Measurements from ENCODE around the gene CACNB3.
"Not testable (repeated sequence)": the region's sequence is repeated elsewhere in the genome, so short reads cannot be mapped to it uniquely, and the experiment has no call there.

The CACNB3 gene

DNA sequence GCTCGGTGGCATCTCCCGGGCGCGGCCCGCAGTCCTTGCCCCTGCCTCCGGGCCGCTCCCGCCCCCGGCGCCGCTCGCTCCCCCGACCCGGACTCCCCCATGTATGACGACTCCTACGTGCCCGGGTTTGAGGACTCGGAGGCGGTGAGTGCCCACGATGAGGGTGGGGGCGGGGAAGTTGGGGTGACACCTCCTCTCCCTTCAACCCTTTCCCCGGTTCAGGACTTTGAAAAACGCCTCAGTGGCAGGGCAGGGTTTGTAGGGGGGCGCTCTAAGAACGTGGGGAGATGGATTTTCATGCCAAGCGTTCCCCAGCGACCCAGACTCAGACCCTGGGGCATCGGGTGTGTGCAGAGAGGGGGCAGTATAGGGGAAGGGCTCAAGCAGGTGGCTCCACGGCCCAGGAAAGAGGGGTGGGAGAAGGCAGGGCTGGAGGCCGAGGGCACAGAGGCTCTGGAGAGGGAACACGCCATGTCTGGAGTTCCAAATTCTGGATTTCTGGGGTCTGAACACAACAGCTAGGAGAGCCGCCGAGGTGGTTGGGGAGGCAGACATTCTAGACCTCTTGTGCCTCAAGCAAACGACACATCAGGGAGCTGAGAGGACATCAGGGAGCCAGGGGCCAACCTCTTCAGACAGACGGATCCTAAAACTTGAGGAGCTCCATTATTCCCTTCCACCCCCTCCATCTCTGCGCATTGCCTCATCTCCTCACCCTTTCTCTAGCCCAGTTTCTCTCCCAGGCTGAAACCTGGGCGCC is 715 bp downstream of the CACNB3 start:
- no peak for DNase-seq (ENCODE audit: low spot score)

DNA sequence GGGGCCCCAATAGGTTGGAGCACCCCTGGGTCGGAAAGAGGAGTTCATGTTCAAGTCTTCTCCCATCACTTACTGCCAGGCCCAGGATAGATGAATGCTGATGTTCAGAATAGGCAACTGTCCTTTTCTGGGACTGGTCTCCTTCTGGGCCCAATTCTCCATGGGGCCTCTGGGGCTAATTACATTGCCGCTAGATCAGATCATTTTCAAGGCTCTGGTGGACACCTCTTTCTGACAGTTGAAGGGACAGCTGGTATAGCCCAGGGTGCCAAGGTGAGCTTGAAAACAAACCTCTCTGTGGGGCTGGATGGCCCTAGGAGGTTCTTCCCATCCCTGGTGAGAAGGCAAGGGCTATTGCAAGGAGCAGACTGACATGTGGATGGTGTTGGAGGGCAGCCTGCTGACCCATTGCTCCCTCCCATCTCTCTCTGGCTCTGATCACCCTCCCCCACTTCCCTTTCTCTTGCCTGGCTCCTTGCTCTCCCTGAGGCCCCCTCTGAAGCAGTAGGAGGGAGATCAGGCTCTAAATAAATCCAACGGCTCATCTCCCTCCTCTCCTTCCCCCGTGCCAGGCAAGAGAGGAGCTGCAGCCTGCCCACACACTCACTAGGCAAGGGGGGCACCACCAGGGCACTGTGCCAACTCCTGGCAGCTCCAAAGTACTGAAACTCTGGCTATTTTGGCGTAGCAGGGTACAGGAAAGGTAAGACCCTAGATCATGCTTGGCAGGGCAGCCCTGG is 1.9 kb downstream of the CACNB3 start:
- no peak for DNase-seq (ENCODE audit: low spot score)

DNA sequence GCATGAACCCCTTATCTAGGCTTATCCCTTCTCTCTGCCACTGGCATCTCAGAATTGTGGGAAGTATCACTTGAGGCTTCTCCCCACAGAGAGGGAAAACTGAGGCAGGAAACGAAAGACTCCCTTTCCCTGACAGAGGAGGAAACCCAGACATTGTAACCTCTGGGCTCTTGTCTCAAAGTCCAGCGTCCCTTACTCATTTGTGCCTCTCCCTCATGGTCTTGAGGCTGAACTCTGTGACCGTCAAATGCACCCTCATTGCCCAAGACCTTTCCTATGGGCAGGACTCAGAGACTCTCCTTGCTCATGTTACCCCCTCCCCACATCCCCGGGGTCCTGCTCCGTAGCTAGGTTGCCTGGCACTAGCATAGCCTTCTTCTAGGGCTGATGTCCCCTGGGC is 3.8 kb downstream of the CACNB3 start:
- no peak for DNase-seq (ENCODE audit: low spot score)

DNA sequence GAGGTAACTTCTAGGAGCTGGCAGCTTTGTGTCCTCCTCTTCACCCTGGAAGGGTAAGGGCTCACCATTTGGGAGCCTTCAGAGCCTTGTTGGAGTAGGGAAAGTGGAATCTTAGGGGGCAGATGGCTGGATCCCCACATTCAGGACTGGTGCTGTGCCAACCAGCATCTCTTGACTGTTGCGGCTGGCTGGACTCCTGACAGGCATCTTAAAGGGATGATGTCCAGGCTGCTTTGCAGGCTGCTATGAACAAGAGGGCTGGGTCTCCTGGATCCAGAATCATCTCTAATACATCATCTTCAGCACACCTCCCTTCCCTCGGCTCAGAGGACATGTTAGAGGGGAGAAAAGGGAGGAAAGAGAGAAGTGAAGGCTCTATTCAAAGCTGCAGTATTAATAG is 4.4 kb downstream of the CACNB3 start:
- no peak for DNase-seq (ENCODE audit: low spot score)

DNA sequence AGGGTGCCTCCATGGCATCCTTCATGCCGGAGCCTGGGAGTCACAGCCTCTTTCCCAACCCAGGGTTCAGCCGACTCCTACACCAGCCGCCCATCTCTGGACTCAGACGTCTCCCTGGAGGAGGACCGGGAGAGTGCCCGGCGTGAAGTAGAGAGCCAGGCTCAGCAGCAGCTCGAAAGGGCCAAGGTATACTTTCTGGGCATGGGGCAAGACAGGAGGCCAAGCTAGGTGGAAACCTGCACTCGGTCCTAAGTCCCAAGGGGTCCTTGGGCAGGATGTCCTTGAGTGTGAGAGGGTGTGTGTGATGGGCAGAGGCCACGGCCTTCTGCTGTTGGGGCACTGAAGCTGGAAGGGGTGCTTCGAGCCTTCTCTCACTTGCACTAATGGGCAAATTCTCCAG is 5.0 kb downstream of the CACNB3 start:
- DNase-seq (ENCODE audit: low spot score) = no peak

DNA sequence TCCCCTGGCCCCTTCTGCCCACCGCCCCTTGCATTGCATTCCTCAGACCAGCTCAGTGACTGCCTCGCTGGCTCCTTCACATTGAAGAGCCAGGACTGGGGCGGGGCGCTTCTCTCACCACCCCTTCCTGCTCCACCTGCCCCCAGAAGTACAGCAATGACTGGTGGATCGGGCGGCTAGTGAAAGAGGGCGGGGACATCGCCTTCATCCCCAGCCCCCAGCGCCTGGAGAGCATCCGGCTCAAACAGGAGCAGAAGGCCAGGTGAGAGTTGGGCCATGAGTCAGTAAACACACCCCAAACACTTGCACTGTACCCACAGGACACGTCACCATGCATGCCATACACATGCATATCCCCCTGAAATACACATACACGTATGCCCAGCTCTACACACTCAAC is 5.8 kb downstream of the CACNB3 start:
- DNase-seq (ENCODE audit: low spot score) = no peak

DNA sequence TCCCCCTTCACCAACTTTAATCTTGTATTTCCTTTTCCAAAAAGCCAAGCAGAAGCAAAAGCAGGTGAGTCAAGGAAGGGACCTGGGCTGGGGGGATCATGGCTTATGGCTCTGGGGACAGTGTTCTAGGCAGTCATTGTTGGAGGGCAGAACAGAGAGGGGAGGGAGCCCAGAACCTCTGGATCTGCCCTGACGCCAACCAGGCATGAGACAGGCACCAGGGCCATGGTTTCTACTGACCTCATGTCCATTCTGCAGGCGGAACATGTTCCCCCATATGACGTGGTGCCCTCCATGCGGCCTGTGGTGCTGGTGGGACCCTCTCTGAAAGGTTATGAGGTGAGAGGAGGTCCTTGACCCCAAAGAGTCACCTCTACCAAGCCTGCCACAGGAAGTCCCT is 6.6 kb downstream of the CACNB3 start:
- DNase-seq (ENCODE audit: low spot score) = no peak

DNA sequence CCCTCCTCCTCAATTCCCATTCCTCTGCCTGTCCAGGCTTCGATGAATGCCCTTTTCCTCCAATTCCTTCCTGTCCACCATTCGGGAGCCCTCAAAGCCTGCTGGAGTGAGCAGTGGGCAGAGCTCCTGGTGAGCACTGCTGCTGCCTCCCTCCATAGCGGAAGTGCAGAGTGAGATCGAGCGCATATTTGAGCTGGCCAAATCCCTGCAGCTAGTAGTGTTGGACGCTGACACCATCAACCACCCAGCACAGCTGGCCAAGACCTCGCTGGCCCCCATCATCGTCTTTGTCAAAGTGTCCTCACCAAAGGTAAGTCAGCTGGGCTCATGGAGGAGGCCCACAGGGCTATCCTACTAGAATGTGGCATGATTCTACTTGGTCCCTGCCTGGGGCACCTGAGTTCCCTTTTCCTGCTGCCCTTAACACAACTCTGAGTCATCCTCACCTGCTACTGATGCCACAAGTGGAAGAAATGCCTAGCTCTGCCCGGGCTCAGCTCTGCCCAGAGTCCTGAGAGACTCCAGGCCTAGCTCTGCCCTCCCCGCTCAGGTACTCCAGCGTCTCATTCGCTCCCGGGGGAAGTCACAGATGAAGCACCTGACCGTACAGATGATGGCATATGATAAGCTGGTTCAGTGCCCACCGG is 8.0 kb downstream of the CACNB3 start:
- no peak for DNase-seq (ENCODE audit: low spot score)

DNA sequence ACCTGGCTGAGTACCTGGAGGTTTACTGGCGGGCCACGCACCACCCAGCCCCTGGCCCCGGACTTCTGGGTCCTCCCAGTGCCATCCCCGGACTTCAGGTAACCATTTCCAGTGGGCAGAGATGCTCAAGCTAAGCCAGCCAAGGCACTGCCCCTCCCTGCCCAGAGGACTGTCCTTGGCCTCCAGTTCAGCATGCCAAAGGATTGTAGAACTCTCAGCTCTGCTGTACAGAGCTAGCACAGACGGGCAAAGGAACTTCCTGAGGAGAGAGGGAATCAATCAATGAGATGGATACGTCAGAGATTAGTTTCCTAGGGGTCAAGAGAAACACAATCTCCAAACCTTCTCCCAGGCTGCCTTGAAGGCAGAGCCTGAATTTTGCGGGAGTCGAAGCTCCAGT is 8.7 kb downstream of the CACNB3 start:
- no peak for DNase-seq (ENCODE audit: low spot score)

DNA sequence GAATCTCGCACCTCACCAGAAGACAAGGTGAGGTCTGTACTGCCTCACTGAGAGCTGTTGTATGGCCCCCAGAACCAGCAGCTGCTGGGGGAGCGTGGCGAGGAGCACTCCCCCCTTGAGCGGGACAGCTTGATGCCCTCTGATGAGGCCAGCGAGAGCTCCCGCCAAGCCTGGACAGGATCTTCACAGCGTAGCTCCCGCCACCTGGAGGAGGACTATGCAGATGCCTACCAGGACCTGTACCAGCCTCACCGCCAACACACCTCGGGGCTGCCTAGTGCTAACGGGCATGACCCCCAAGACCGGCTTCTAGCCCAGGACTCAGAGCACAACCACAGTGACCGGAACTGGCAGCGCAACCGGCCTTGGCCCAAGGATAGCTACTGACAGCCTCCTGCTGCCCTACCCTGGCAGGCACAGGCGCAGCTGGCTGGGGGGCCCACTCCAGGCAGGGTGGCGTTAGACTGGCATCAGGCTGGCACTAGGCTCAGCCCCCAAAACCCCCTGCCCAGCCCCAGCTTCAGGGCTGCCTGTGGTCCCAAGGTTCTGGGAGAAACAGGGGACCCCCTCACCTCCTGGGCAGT is 9.3 kb downstream of the CACNB3 start:
- DNase-seq (ENCODE audit: low spot score) = no peak

DNA sequence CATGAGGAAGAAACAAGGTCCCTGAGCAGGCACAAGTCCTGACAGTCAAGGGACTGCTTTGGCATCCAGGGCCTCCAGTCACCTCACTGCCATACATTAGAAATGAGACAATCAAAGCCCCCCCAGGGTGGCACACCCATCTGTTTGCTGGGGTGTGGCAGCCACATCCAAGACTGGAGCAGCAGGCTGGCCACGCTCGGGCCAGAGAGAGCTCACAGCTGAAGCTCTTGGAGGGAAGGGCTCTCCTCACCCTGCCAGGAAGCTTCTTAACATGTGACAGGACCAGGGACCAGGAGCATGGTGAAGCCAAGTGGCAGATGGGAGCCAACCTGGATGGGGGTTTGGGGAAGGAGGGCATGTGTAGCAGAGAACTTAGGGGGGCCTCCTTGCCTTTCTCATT is 10.0 kb downstream of the CACNB3 start:
- no peak for DNase-seq (ENCODE audit: low spot score)

DNA sequence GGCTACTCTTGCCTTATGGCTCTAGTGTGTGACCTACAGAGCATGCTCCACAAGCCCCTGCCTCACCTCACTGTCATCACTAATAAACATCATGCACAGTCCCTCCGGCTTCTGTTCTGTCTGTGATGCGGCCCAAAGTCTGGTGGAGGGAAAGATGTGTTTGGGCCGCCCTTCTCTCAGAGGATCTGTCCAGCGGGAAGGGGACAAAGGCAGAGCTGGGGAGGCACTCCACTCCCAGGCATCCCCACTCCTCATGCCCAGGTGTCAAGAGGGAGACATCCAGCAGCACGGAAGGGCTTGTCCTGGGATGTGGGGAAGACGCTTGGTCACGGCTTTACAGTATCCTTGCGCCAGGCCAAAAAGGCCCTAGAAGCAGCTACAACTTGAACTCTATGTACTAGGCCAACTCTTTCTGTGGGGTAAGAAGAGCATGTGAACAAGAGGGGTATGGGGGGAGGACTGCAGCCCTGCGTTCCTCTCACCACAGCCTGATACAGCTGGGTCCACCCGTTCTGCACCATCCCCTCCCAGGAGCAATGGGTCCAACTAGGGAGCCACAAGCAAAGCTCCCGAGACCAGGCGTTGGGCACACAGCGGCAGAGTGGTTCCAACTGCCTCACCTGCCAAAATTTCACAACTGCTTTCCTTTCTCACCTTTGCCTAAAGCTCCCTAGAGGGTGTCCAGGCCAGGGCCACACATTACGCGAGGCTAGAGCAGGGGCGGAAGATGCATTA is 10.7 kb downstream of the CACNB3 start:
- DNase-seq (ENCODE audit: low spot score) = no peak

DNA sequence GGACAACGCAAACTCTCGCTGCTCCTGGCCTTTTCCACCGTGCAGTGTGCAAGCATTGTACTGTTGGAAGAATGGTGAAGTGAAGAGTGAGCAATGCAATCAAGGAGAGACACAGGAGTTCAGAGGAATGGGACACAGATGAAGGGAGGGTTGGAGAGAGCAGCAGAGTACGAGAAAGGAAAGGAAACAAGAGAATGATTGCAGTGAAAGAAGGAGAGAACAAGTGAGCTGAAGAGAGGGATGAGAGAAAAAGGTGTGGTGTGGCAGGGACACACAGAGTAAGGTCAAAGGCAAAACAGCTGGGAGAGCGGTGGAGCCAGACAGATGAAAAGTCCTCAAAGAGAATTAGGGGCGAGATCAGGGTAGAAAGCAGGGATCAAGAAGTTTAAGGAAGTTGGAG is 13.0 kb downstream of the CACNB3 start:
- DNase-seq (ENCODE audit: low spot score) = no peak

DNA sequence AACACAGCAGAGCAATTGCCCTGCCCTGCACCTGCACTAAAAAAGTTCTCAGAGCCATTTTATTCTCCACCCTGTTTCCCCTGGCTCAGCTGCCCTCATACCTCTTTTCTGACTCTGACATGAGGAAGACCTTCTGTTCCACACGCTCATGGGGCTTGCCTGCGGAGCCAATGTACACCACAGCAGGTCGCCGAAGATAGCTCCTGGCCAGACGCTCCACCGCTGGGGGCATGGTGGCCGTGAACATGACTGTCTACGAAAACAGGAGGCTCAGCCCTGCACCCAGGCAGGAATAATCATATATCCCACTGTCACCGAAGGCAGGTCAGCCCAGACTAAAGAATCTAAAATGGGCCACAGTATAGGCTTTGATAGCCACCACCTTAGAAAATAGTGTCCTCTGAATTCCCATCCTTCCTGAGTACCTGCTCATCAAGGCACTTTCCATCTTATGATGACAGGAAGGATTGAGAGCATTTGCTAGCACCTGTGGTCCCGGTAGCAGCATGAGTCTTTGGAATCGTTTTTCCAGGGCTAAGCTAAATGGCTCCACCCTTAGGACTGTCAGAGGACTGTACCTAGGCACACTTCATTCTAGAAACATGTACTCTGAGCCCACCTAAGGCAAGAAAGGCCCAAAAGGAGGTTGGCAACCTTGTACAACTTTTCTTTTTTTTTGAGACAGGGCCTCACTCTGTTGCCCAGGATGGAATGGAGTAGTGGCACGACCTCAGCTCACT is 14.2 kb downstream of the CACNB3 start:
- DNase-seq (ENCODE audit: low spot score) = no peak

DNA sequence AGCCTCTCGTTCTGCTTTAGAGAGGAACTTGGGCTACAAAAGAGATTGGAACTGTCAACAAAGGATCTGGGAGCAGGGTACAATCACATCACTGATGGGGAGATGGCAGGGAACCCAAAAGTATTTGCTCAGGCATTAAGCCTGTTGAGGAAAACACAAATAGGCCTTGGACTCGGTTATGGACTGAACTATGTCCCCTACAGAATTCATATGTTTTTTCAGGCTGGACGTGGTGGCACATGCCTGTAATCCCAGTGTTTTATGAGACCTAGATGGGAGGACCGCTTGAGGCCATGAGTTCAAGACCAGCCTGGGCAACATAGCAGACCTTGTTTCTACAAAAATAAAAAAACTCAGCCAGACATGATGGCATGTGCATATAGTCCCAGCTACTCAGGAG is 19.8 kb downstream of the CACNB3 start:
- no peak for DNase-seq (ENCODE audit: low spot score)

DNA sequence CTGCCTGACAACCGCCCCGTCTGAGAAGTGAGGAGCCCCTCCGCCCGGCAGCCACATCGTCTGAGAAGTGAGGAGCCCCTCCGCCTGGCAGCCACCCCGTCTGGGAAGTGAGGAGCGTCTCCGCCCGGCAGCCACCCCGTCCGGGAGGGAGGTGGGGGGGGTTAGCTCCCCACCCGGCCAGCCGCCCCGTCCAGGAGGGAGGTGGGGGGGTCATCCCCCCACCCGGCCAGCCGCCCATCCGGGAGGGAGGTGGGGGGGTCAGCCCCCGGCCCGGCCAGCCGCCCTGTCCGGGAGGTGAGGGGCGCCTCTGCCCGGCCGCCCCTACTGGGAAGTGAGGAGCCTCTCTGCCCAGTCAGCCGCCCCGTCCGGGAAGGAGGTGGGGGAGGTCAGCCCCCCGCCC is 23.7 kb downstream of the CACNB3 start:
- DNase-seq (ENCODE audit: low spot score) = not testable (repeated sequence)

DNA sequence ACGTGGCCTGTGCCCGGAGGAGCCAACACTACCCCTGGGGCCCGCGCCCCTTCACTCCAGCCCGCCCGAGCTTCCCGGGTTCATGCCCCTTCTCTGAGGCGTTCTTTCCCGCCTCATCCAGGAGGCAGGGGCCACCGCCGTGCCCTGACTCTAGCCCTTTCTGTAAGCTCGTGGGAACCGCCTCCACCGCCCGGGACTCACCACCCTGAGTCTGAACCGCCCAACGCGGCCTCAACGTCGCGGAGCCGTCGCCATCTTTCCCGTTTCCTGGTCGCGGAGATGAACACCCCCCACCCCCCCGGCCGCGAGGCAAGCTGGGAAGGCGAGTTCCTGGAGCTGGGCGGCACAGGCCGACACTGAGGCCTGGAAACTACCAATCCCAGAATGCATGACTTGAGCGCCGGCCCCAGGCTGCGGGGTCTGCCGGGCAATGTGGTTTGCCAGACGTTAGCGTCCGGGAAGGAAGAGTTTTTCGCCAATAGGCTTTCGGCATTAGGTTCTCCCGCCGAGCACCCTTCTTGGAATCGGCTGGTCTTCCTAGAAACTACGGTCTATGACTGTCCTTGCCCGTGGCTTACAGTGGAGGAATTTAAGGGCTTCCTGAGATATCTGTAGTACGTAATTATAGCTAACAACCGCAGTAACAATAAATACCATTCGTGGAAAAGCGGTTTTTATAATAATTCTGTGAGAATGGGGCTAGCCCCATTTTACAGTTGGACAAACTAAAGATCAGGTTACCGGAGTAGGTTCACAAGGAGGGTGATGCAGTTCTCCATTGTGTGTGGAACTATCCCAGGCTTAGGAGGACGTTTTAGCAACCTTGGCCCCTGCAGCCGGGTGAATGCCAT is 33.8 kb downstream of the CACNB3 start, which contains the start of gene DDX23:
TSS of gene DDX23 (minus strand) at position 281 of the 851 bp plus-strand sequence. CDS start 6,381 bp downstream, outside the sequence.
- DNase-seq (ENCODE audit: low spot score) = peak; percentile 97

DNA sequence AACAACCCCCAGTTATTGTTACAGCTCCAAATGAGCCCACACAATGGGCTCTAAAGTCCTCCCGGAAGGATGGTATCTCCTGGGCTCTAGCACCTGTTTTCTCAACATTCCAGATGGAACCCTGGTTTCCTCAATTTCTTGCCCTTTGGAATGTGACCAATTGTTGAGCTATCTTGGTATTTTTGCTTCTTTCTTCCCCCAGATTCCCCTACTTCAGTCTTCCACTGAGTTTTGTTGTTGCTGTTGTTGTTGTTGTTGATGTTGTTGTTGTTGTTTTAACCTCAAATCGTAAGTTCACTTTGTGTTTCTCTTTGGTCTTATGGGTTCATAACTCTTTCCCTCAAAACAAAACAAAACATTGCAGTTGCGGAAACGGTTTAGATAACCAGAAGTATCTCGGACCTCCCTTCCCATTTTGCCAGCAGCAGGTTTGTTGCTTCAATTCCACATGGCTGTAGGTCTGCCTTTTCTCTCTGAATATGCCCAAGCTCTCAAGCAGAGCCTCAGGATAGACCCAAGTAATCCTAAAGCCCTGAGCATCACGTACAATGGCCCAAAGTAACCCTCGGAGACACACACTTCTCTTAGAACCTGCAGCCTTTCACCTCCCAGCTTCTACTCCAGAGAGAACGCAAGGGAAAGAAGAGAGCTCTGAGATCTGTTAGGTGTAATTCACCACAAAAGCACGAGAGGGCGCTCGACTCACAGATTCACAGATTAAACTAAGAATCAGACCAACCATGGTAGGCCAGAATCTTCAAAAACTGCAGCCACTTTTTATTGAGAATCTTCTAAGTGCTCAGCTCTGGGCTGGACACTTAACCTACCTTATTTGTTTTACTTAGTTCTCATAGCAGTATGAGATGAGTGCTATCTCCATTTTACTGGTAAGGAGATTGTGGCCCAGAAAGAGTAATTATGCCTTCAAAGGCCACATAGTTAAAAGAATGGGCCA is 34.7 kb downstream of the CACNB3 start:
- peak; percentile 84 for DNase-seq (ENCODE audit: low spot score)

DNA sequence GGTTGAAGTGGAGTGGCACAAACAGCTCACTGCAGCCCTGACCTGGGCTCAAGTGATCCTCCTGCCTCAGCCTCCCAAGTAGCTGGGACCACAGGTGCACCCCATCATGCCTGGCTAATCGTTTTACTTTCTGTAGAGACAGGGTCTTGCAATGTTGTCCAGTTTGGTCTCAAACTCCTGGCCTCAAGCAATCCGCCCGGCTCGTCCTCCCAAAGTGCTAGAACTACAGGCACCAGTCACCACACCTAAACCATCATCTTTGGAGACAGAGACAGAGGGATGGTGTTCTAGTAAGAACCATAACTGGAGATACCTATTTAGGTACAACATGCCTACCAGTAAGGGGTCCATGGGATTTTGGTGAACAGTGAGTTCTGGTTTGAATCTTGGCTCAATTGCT is 36.2 kb downstream of the CACNB3 start:
- DNase-seq (ENCODE audit: low spot score) = no peak
